GM12874 (cell line): ENCODE measurements around the gene DDX53.

ENCODE experiments used
- CTCF ChIP-seq: IDR thresholded peaks from 2 replicates; pipeline ENCODE4 v1.5.1; 2011; ENCODE audit warnings: low read depth, mild to moderate bottlenecking, control low read depth, low read length, moderate library complexity; ENCODE audit not compliant: insufficient read depth

The DDX53 gene

GRCh38 chrX:22999696-23000223 lies at the start of gene DDX53:
DDX53 (plus strand) TSS chrX:22999960; CDS start chrX:23000058, 98 bp downstream.
- TF ChIP-seq CTCF: no peak

GRCh38 chrX:22950269-22951266 lies 49.2 kb upstream of the DDX53 start:
- no peak for TF ChIP-seq CTCF

- TF ChIP-seq CTCF: no peak
Measured at GRCh38 chrX:22952010-22952409, 47.8 kb upstream of the DDX53 start.

DNA sequence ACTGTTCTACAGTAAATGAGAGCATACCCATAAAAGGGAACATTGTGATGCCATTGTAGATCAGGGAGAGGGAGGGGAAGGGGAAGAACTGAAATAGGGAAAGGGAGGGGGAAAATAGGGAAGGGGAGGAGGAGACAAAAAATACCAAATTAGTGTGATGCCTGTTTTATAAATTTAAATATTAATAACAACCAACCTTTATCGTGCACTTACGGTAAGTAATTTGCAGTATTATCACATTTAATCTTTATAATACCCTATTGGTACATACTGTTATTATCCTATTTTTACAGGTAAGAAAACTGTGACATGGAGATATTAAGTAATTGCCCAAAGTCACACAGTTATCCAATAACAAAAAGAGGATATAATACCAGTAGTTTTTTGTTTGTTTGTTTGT lies 41.5 kb upstream of the DDX53 start:
- TF ChIP-seq CTCF: no peak

DNA sequence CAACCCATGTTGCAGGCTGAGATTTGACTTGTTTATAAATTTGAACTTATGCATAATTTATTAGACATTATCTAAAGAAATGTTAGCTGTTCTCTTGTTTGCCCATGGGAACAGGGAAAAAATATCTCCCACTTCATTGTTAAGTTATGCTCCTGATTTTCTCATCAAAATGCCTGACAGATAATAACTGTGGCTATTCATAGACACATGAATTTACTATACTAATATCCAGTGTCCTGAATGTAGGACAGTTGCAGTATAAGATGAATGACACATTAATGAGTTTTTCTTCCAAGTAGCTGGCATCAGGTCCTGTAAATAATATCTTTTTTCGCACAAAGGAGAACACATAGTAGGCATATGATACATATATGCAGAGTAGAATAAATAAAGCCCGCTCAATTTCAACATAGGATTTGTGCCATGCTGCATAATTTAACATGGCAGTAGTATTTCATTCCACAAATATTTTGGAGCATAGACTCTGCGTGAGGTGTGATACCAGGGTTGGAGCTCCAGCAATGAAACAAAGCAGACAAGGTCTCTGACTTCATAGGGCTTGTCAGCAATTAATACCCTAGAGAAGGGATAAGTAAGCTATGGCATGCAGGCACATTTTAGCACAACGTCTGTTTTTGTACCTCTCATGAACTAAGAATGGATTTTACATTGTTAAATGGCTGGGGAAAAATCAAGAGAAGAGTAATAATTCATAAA lies 40.4 kb upstream of the DDX53 start:
- no peak for TF ChIP-seq CTCF

DNA sequence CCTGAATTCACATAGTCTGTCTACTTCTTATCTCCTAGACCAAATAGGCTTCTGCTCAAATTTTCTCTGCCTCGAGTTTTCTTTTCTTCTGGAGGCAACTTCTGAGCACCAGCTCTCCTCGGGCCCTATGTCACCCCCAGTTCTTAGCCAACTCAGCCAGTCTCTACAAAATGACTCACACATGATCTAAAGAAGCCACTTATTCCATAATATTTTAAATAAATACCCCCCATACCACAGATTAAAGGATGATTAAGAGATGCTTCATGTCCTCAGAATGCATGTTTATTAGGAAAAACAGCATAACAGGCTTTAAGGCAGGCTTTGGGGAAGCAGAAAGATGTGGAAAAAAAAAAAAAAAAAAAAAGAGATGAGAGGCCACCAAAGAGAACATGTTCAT lies 36.6 kb upstream of the DDX53 start:
- no peak for TF ChIP-seq CTCF

DNA sequence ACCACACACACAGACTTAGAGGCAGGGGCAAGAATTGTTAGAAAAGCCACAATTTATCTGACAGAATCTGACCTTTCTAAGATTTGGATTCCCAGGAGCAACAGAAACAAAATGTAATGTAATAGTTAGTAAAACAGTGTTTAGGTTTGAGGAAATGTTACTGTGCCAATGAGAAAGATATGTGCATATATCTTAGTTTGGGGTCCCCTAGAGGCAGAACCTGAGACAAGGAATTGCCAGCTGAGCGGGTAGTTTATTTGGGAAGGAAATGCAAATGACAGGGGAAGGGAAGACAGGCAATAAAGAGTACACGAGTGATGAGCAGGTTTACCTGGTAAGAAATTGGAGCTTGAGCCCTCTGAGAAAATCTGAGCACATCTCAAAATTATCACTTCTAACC lies 31.3 kb upstream of the DDX53 start:
- no peak for TF ChIP-seq CTCF
